Mucosa of gallbladder (tissue), 1 donor: ENCODE measurements around the gene DUOXA2. TPM values are rescaled to one million over a fixed set of nuclear protein-coding genes. Genes with fewer than 3 reads are reported as not detected.
A peak's percentile ranks its signal among the peaks of the same experiment; 100 is the strongest.

Experiments
- DNase-seq: peaks from one replicate; pipeline ENCODE4 v3.0.0-alpha.2; 2020; ENCODE audit warnings: low spot score
- total RNA-seq: library from RNA; stranded (reverse); gene quantifications from one replicate; pipeline ENCODE4 v1.2.1, GENCODE V29; 2021
- donor health status: DM: no; HTN: no; CAD: no.

The DUOXA2 gene
- total RNA-seq, 1 donor from 2014 or later: 87.1 TPM

GRCh38 chr15:45162771-45163507 lies 48.8 kb downstream of the DUOXA2 start:
- peak; percentile 74 for DNase-seq

GRCh38 chr15:45163508-45163856 lies 49.4 kb downstream of the DUOXA2 start:
- DNase-seq: no peak

- no peak for DNase-seq
Observed at GRCh38 chr15:45164914-45165313, 50.8 kb downstream of the DUOXA2 start.

GRCh38 chr15:45165536-45165935 lies 51.4 kb downstream of the DUOXA2 start:
- DNase-seq: no peak

GRCh38 chr15:45166834-45167630 lies 52.9 kb downstream of the DUOXA2 start:
- DNase-seq: peak; percentile 82

GRCh38 chr15:45167631-45168205 lies 53.6 kb downstream of the DUOXA2 start:
- no peak for DNase-seq

Other genes starting within 250 kb of the DUOXA2 start
- not detected for gene TERB2, start 157.6 kb upstream of the DUOXA2 start, total RNA-seq
- 36.4 TPM for gene SORD, start 91.1 kb upstream of the DUOXA2 start, total RNA-seq
- 366 TPM for gene DUOX2, start 154 bp upstream of the DUOXA2 start, total RNA-seq
- 10.6 TPM for gene DUOXA1, start 15.6 kb downstream of the DUOXA2 start, total RNA-seq
- 23.4 TPM for gene DUOX1, start 15.7 kb downstream of the DUOXA2 start, total RNA-seq
- gene SHF, start 73.6 kb downstream of the DUOXA2 start, total RNA-seq: 10.4 TPM
- gene SLC28A2, start 137.9 kb downstream of the DUOXA2 start, total RNA-seq: 86.6 TPM